Stimulated activated naive B cell treated with anti-CD40 and anti-IgM and Interleukin-4, amounts not matched to agents 10 μg/mL and 1 μg/mL and 100 μg/mL, for 72 hours (primary cell): ENCODE data around the gene FSIP1.
A peak's percentile ranks its signal among the peaks of the same experiment; 100 is the strongest.

ENCODE experiments used
- ATAC-seq, 2 donors: fragments of 150-1000 bp; cut with Tn5 transposase; replicated peaks; 2 replicates each; pipeline ENCODE4 v1.10.0; 2021; ENCODE audit warnings: moderate library complexity in 1 of 2
- DNase-seq: peaks from one replicate; pipeline ENCODE4 v3.0.0; 2021
- H3K27ac Mint-ChIP-seq: one replicate; pipeline ENCODE4 v1.8.0; 2022; ENCODE audit warnings: mild to moderate bottlenecking, mixed read lengths
- H3K27me3 Mint-ChIP-seq, 2 donors: one replicate each; pipeline ENCODE4 v1.8.0; 2022; ENCODE audit warnings: mixed read lengths in 2 of 2
- H3K36me3 Mint-ChIP-seq, 2 donors: one replicate each; pipeline ENCODE4 v1.8.0; 2022; ENCODE audit warnings: mixed read lengths in 2 of 2, mild to moderate bottlenecking in 1 of 2
- H3K4me1 Mint-ChIP-seq, 2 donors: one replicate each; pipeline ENCODE4 v1.8.0; 2022; ENCODE audit warnings: mixed read lengths in 2 of 2, mild to moderate bottlenecking in 1 of 2
- H3K4me3 Mint-ChIP-seq, 2 donors: one replicate each; pipeline ENCODE4 v1.8.0; 2022; ENCODE audit warnings: mild to moderate bottlenecking in 2 of 2, mixed read lengths in 2 of 2, moderate library complexity in 1 of 2
- H3K9me3 Mint-ChIP-seq, 2 donors: one replicate each; pipeline ENCODE4 v1.8.0; 2022; ENCODE audit warnings: mixed read lengths in 2 of 2, mild to moderate bottlenecking in 1 of 2

FSIP1 gene

GRCh38 chr15:39801641-39802309 is 19.1 kb upstream of the FSIP1 start:
- H3K36me3 Mint-ChIP-seq: peaks cover 0 to 4% of the 10 kb centered on the region in 2 donors
- H3K9me3 Mint-ChIP-seq: no peaks in the 10 kb centered on the region
- DNase-seq (no peak), ATAC-seq (peak; percentile 52 to 68)
- H3K4me1 Mint-ChIP-seq: no peaks in the 10 kb centered on the region
- no peak overlapping the region for H3K27ac Mint-ChIP-seq
- peaks cover 0 to 5% of the 10 kb centered on the region in 2 donors for H3K27me3 Mint-ChIP-seq
- H3K4me3 Mint-ChIP-seq: no peak overlapping the region

GRCh38 chr15:39799552-39800011 is 16.9 kb upstream of the FSIP1 start:
- no peak overlapping the region for H3K27ac Mint-ChIP-seq
- no peak for ATAC-seq

GRCh38 chr15:39798382-39798781 is 15.7 kb upstream of the FSIP1 start:
- no peaks in the 10 kb centered on the region for H3K9me3 Mint-ChIP-seq
- H3K27ac Mint-ChIP-seq: no peak overlapping the region
- no peak overlapping the region for H3K4me3 Mint-ChIP-seq
- peaks cover 0 to 4% of the 10 kb centered on the region in 2 donors for H3K36me3 Mint-ChIP-seq
- ATAC-seq (no peak), DNase-seq (no peak)
- H3K27me3 Mint-ChIP-seq: peaks cover 9 to 24% of the 10 kb centered on the region in 2 donors
- no peaks in the 10 kb centered on the region for H3K4me1 Mint-ChIP-seq

More at GRCh38 chr15:39799552-39800011, 16.9 kb upstream of the FSIP1 start:
- no peak for DNase-seq
- Mint-ChIP-seq H3K36me3 (peaks cover 0 to 4% of the 10 kb centered on the region in 2 donors), H3K9me3 (no peaks in the 10 kb centered on the region), H3K4me3 (no peak overlapping the region), H3K4me1 (no peaks in the 10 kb centered on the region), H3K27me3 (peaks cover 9 to 16% of the 10 kb centered on the region in 2 donors)

- ATAC-seq (no peak), DNase-seq (no peak)
- no peaks in the 10 kb centered on the region for H3K9me3 Mint-ChIP-seq
- peaks cover 0 to 4% of the 10 kb centered on the region in 2 donors for H3K36me3 Mint-ChIP-seq
- H3K27ac Mint-ChIP-seq: no peak overlapping the region
- no peaks in the 10 kb centered on the region for H3K4me1 Mint-ChIP-seq
- H3K4me3 Mint-ChIP-seq: no peak overlapping the region
- peaks cover 9 to 24% of the 10 kb centered on the region in 2 donors for H3K27me3 Mint-ChIP-seq
These were observed 14.8 kb upstream of the FSIP1 start for GRCh38 chr15:39797407-39797806.

- Mint-ChIP-seq H3K9me3 (no peaks in the 10 kb centered on the region), H3K4me3 (no peak overlapping the region), H3K4me1 (no peaks in the 10 kb centered on the region), H3K27me3 (peaks cover 9 to 24% of the 10 kb centered on the region in 2 donors), H3K36me3 (peaks cover 0 to 4% of the 10 kb centered on the region in 2 donors), H3K27ac (no peak overlapping the region)
- no peak for ATAC-seq
- DNase-seq: no peak
These were observed 14.0 kb upstream of the FSIP1 start for GRCh38 chr15:39796601-39797000.

GRCh38 chr15:39795486-39795885 is 12.8 kb upstream of the FSIP1 start:
- H3K36me3 Mint-ChIP-seq: peaks cover 0 to under 1% of the 10 kb centered on the region in 2 donors
- H3K4me3 Mint-ChIP-seq: no peak overlapping the region
- no peaks in the 10 kb centered on the region for H3K9me3 Mint-ChIP-seq
- H3K4me1 Mint-ChIP-seq: no peaks in the 10 kb centered on the region
- DNase-seq (no peak), ATAC-seq (no peak)
- H3K27me3 Mint-ChIP-seq: peaks cover 9 to 24% of the 10 kb centered on the region in 2 donors
- no peak overlapping the region for H3K27ac Mint-ChIP-seq

- H3K4me3 Mint-ChIP-seq: no peak overlapping the region
- ATAC-seq (no peak), DNase-seq (no peak)
- H3K36me3 Mint-ChIP-seq: no peaks in the 10 kb centered on the region
- peaks cover 9 to 24% of the 10 kb centered on the region in 2 donors for H3K27me3 Mint-ChIP-seq
- H3K9me3 Mint-ChIP-seq: no peaks in the 10 kb centered on the region
- no peaks in the 10 kb centered on the region for H3K4me1 Mint-ChIP-seq
- no peak overlapping the region for H3K27ac Mint-ChIP-seq
These were observed 12.3 kb upstream of the FSIP1 start for GRCh38 chr15:39794954-39795353.

- Mint-ChIP-seq H3K27me3 (peaks cover 9 to 24% of the 10 kb centered on the region in 2 donors), H3K9me3 (no peaks in the 10 kb centered on the region), H3K4me1 (no peaks in the 10 kb centered on the region), H3K27ac (no peak overlapping the region), H3K36me3 (no peaks in the 10 kb centered on the region), H3K4me3 (no peak overlapping the region)
- ATAC-seq (no peak), DNase-seq (no peak)
These were observed 11.3 kb upstream of the FSIP1 start for GRCh38 chr15:39793923-39794322.

- DNase-seq: no peak
- H3K9me3 Mint-ChIP-seq: no peaks in the 10 kb centered on the region
- H3K27me3 Mint-ChIP-seq: peaks cover 9 to 24% of the 10 kb centered on the region in 2 donors
- peaks cover 1 to 5% of the 10 kb centered on the region in 2 donors for H3K4me1 Mint-ChIP-seq
- no peak for ATAC-seq
- no peaks in the 10 kb centered on the region for H3K36me3 Mint-ChIP-seq
- no peak overlapping the region for H3K4me3 Mint-ChIP-seq
- no peak overlapping the region for H3K27ac Mint-ChIP-seq
These were observed 10.2 kb upstream of the FSIP1 start for GRCh38 chr15:39792844-39793335.

- H3K9me3 Mint-ChIP-seq: no peaks in the 10 kb centered on the region
These were observed 9.6 kb upstream of the FSIP1 start for GRCh38 chr15:39792025-39792843.

GRCh38 chr15:39789736-39790135 is 7.1 kb upstream of the FSIP1 start:
- peaks cover 0 to 8% of the 10 kb centered on the region in 2 donors for H3K27me3 Mint-ChIP-seq
- ATAC-seq (no peak), DNase-seq (no peak)
- no peak overlapping the region for H3K4me3 Mint-ChIP-seq
- H3K4me1 Mint-ChIP-seq: peaks cover 13 to 20% of the 10 kb centered on the region in 2 donors
- no peaks in the 10 kb centered on the region for H3K9me3 Mint-ChIP-seq
- no peak overlapping the region for H3K27ac Mint-ChIP-seq
- H3K36me3 Mint-ChIP-seq: no peaks in the 10 kb centered on the region

More at GRCh38 chr15:39792025-39792843, 9.6 kb upstream of the FSIP1 start:
- Mint-ChIP-seq H3K4me1 (peaks cover 4 to 8% of the 10 kb centered on the region in 2 donors), H3K4me3 (no peak overlapping the region), H3K27ac (no peak overlapping the region), H3K36me3 (no peaks in the 10 kb centered on the region), H3K27me3 (peaks cover 9 to 21% of the 10 kb centered on the region in 2 donors)
- DNase-seq (no peak), ATAC-seq (no peak)

GRCh38 chr15:39788800-39789565 is 6.3 kb upstream of the FSIP1 start:
- H3K27ac Mint-ChIP-seq: no peak overlapping the region
- H3K4me1 Mint-ChIP-seq: peaks cover 15 to 26% of the 10 kb centered on the region in 2 donors
- DNase-seq: no peak
- no peaks in the 10 kb centered on the region for H3K36me3 Mint-ChIP-seq
- H3K27me3 Mint-ChIP-seq: peaks cover 0 to 2% of the 10 kb centered on the region in 2 donors
- no peak for ATAC-seq
- H3K9me3 Mint-ChIP-seq: no peaks in the 10 kb centered on the region
- H3K4me3 Mint-ChIP-seq: no peak overlapping the region

GRCh38 chr15:39788108-39788507 is 5.5 kb upstream of the FSIP1 start:
- Mint-ChIP-seq H3K27ac (no peak overlapping the region), H3K4me1 (peaks cover 20 to 33% of the 10 kb centered on the region in 2 donors), H3K36me3 (no peaks in the 10 kb centered on the region), H3K27me3 (no peaks in the 10 kb centered on the region), H3K4me3 (no peak overlapping the region), H3K9me3 (no peaks in the 10 kb centered on the region)
- DNase-seq (no peak), ATAC-seq (peak; percentile 58 to 67)

GRCh38 chr15:39787479-39787878 is 4.8 kb upstream of the FSIP1 start:
- Mint-ChIP-seq H3K27ac (no peak overlapping the region), H3K36me3 (no peaks in the 10 kb centered on the region), H3K9me3 (no peaks in the 10 kb centered on the region), H3K4me1 (peaks cover 20 to 33% of the 10 kb centered on the region in 2 donors), H3K4me3 (no peak overlapping the region), H3K27me3 (no peaks in the 10 kb centered on the region)
- ATAC-seq (no peak), DNase-seq (no peak)
